H1 (cell line): ENCODE results near the gene TXNRD2. TPM values are rescaled to one million over a fixed set of nuclear protein-coding genes. Genes with fewer than 3 reads are reported as not detected.

Source experiments
- CTCF ChIA-PET: fragments of 300-600 bp; sonication (Branson Sonifier 250); formaldehyde crosslinking; loops from one replicate; lab custom pipeline; 2021; ENCODE audit not compliant: partially characterized antibody; lab: Charles Lee
- POLR2A ChIA-PET: fragments of 300-600 bp; sonication (Branson Sonifier 250); formaldehyde crosslinking; loops from one replicate; lab custom pipeline; 2021; ENCODE audit warnings: inconsistent platforms; ENCODE audit not compliant: partially characterized antibody; lab: Charles Lee
- DNase-seq, 2 experiments: peaks; one replicate each; pipeline versions ENCODE4 v3.0.0 to v3.0.0-alpha.2; 2010 to 2022; ENCODE audit warnings: low spot score in 2 of 2, low read depth in 1 of 2, mixed read lengths in 1 of 2
- FAIRE-seq: peaks from 2 replicates; lab custom pipeline; 2011; peaks lifted over from hg19 to GRCh38; lab: Jason Lieb, UNC
- H2AFZ ChIP-seq: 2 replicates; pipeline ENCODE4 v1.8.1; 2012; ENCODE audit warnings: low read length, inconsistent platforms
- H2AK5ac ChIP-seq: 2 replicates; pipeline ENCODE4 v1.6.1; 2013; ENCODE audit warnings: low read depth, low read length
- H2BK120ac ChIP-seq: replicated peaks from 2 replicates; pipeline ENCODE3; 2013; ENCODE audit warnings: low read depth, low read length, inconsistent platforms
- H2BK12ac ChIP-seq: 2 replicates; pipeline ENCODE4 v1.6.1; 2013; ENCODE audit warnings: low read depth, low read length
- H2BK15ac ChIP-seq: 2 replicates; pipeline ENCODE4 v1.6.1; 2013; ENCODE audit warnings: low read length
- H2BK20ac ChIP-seq: 2 replicates; pipeline ENCODE4 v1.6.1; 2013; ENCODE audit warnings: low read length
- H2BK5ac ChIP-seq: 2 replicates; pipeline ENCODE4 v1.6.1; 2013; ENCODE audit warnings: low read depth, low read length
- H3K14ac ChIP-seq: 2 replicates; pipeline ENCODE4 v1.6.1; 2013; ENCODE audit warnings: inconsistent platforms; ENCODE audit not compliant: insufficient read length
- H3K18ac ChIP-seq: 2 replicates; pipeline ENCODE4 v1.6.1; 2013; ENCODE audit warnings: low read length; ENCODE audit errors: extremely low read depth
- H3K23ac ChIP-seq: 2 replicates; pipeline ENCODE4 v1.6.1; 2013; ENCODE audit warnings: inconsistent platforms; ENCODE audit not compliant: insufficient read length
- H3K23me2 ChIP-seq: 2 replicates; pipeline ENCODE4 v1.6.1; 2013; ENCODE audit warnings: low read depth, low read length
- H3K27ac ChIP-seq: 2 replicates; pipeline ENCODE4 v1.6.1; 2011; ENCODE audit warnings: low read depth, low read length, inconsistent platforms
- H3K27me3 ChIP-seq, 4 experiments: replicated peaks in 1 of 4; 1 replicate in 1 of 4; 2 replicates in 3 of 4; pipeline versions ENCODE4 v1.6.1 to v1.8.1; 2011 to 2013; ENCODE audit warnings: low read length in 3 of 4, mild to moderate bottlenecking in 3 of 4, inconsistent platforms in 2 of 4, mixed read lengths in 2 of 4, moderate library complexity in 1 of 4; ENCODE audit not compliant: control insufficient read depth in 3 of 4, insufficient read depth in 3 of 4; ENCODE audit errors: extremely low read depth in 1 of 4
- H3K36me3 ChIP-seq, 4 experiments: 2 replicates each; pipeline versions ENCODE4 v1.6.1 to v1.8.1; 2011 to 2013; ENCODE audit warnings: mild to moderate bottlenecking in 4 of 4, low read length in 3 of 4, moderate library complexity in 2 of 4, control low read depth in 1 of 4, inconsistent platforms in 1 of 4; ENCODE audit not compliant: insufficient read depth in 4 of 4, control insufficient read depth in 2 of 4
- H3K4ac ChIP-seq: replicated peaks from 2 replicates; pipeline ENCODE3; 2013; ENCODE audit warnings: low read length, low read depth, mixed read lengths, inconsistent platforms; ENCODE audit not compliant: insufficient read length
- H3K4me1 ChIP-seq, 4 experiments: replicated peaks in 1 of 4; 1 replicate in 1 of 4; 2 replicates in 3 of 4; pipeline versions ENCODE4 v1.6.1 to v1.8.1; 2011 to 2013; ENCODE audit warnings: low read length in 3 of 4, inconsistent platforms in 2 of 4, mixed read lengths in 1 of 4; ENCODE audit not compliant: insufficient read depth in 4 of 4, control insufficient read depth in 3 of 4
- H3K4me2 ChIP-seq, 2 experiments: 2 replicates each; pipeline versions ENCODE4 v1.6.1 to v1.8.1; 2011 to 2013; ENCODE audit warnings: low read depth in 2 of 2, low read length in 2 of 2, control low read depth in 1 of 2, inconsistent platforms in 1 of 2, mild to moderate bottlenecking in 1 of 2; ENCODE audit not compliant: insufficient read depth in 1 of 2
- H3K4me3 ChIP-seq, 4 experiments: fragments of 200-600, 300-600 bp in 1 of 4; sonication (generic), shearing (Covaris generic), sonication (Bioruptor Twin) in 1 of 4; 2 replicates each; pipeline versions ENCODE4 v1.5.1 to v1.8.1; 2011 to 2016; ENCODE audit warnings: low read length in 4 of 4, low read depth in 3 of 4, control low read depth in 2 of 4, inconsistent platforms in 2 of 4, mild to moderate bottlenecking in 2 of 4, mixed read lengths in 1 of 4, moderate library complexity in 1 of 4; ENCODE audit not compliant: insufficient read depth in 2 of 4; ENCODE audit errors: extremely low read depth in 1 of 4
- H3K56ac ChIP-seq: replicated peaks from 2 replicates; pipeline ENCODE3; 2013; ENCODE audit warnings: low read depth, mild to moderate bottlenecking, mixed read lengths, low read length, inconsistent platforms; ENCODE audit not compliant: insufficient read length
- H3K79me1 ChIP-seq: 2 replicates; pipeline ENCODE4 v1.6.1; 2013; ENCODE audit warnings: low read depth, low read length, control low read depth
- H3K79me2 ChIP-seq, 2 experiments: 2 replicates each; pipeline versions ENCODE4 v1.6.1 to v1.8.1; 2012 to 2013; ENCODE audit warnings: low read length in 2 of 2, mild to moderate bottlenecking in 2 of 2, inconsistent platforms in 1 of 2; ENCODE audit not compliant: insufficient read depth in 2 of 2, control insufficient read depth in 1 of 2
- H3K9ac ChIP-seq, 4 experiments: replicated peaks in 1 of 4; 1 replicate in 1 of 4; 2 replicates in 3 of 4; pipeline versions ENCODE4 v1.6.1 to v1.8.1; 2011 to 2013; ENCODE audit warnings: low read depth in 3 of 4, low read length in 3 of 4, control low read depth in 2 of 4, mild to moderate bottlenecking in 2 of 4, moderate library complexity in 2 of 4, inconsistent platforms in 1 of 4; ENCODE audit errors: extremely low read depth in 1 of 4
- H3K9me3 ChIP-seq, 2 experiments: 2 replicates each; pipeline versions ENCODE4 v1.6.1 to v1.8.1; 2012 to 2013; ENCODE audit warnings: mild to moderate bottlenecking in 2 of 2, moderate library complexity in 2 of 2, control low read depth in 1 of 2, inconsistent platforms in 1 of 2, low read depth in 1 of 2, low read length in 1 of 2, mixed read lengths in 1 of 2; ENCODE audit not compliant: insufficient read depth in 2 of 2
- H4K20me1 ChIP-seq, 2 experiments: replicated peaks in 1 of 2; 2 replicates each; pipeline versions ENCODE3 to v1.8.1; 2011 to 2013; ENCODE audit warnings: inconsistent platforms in 2 of 2, low read length in 2 of 2, mild to moderate bottlenecking in 1 of 2; ENCODE audit not compliant: insufficient read depth in 2 of 2, control insufficient read depth in 1 of 2
- H4K5ac ChIP-seq: 2 replicates; pipeline ENCODE4 v1.6.1; 2013; ENCODE audit warnings: low read length, low read depth, mixed read lengths, inconsistent platforms; ENCODE audit not compliant: insufficient read length
- H4K8ac ChIP-seq: 2 replicates; pipeline ENCODE4 v1.8.0; 2013; ENCODE audit warnings: mild to moderate bottlenecking, moderate library complexity, low read length, inconsistent platforms; ENCODE audit not compliant: insufficient read depth; ENCODE audit errors: extremely low read depth
- H4K91ac ChIP-seq: replicated peaks from 2 replicates; pipeline ENCODE3; 2013; ENCODE audit warnings: low read length, mixed read lengths, inconsistent platforms; ENCODE audit not compliant: insufficient read length
- CREB1 ChIP-seq: IDR thresholded peaks from 2 replicates; pipeline ENCODE4 v1.6.1; 2012; ENCODE audit warnings: inconsistent platforms
- EP300 ChIP-seq, 2 experiments: IDR thresholded peaks; 1 replicate in 1 of 2; 2 replicates in 1 of 2; pipeline ENCODE4 v1.6.1; 2011 to 2012; ENCODE audit warnings: low read depth in 2 of 2, low read length in 2 of 2, mild to moderate bottlenecking in 2 of 2, borderline replicate concordance in 1 of 2, inconsistent platforms in 1 of 2, moderate library complexity in 1 of 2
- GTF2F1 ChIP-seq: IDR thresholded peaks from 2 replicates; pipeline ENCODE4 v1.6.1; 2012; ENCODE audit warnings: low read depth, low read length, improper control_type of control experiment, borderline replicate concordance
- HDAC2 ChIP-seq, 2 experiments: fragments of 300-600 bp in 1 of 2; sonication (generic) in 1 of 2; IDR thresholded peaks; 2 replicates each; pipeline ENCODE4 v1.6.1; 2011 to 2012; ENCODE audit warnings: low read depth in 2 of 2, low read length in 2 of 2, mild to moderate bottlenecking in 2 of 2, moderate library complexity in 2 of 2, borderline replicate concordance in 1 of 2, inconsistent platforms in 1 of 2
- NANOG ChIP-seq: IDR thresholded peaks from 2 replicates; pipeline ENCODE4 v1.6.1; 2011; ENCODE audit warnings: low read length, low read depth, mild to moderate bottlenecking, inconsistent platforms; ENCODE audit not compliant: insufficient read depth, poor library complexity, severe bottlenecking
- POLR2A ChIP-seq, 2 experiments: IDR thresholded peaks; 1 replicate in 1 of 2; 2 replicates in 1 of 2; pipeline ENCODE4 v1.6.1; 2011; ENCODE audit warnings: low read depth in 2 of 2, low read length in 2 of 2, mild to moderate bottlenecking in 2 of 2; ENCODE audit errors: control extremely low read depth in 1 of 2
- RXRA ChIP-seq: IDR thresholded peaks from 2 replicates; pipeline ENCODE4 v1.6.1; 2011; ENCODE audit warnings: low read depth, mild to moderate bottlenecking, low read length, moderate library complexity; ENCODE audit not compliant: insufficient read depth
- SIN3A ChIP-seq, 2 experiments: IDR thresholded peaks in 1 of 2; conservative IDR thresholded peaks in 1 of 2; 2 replicates each; pipeline ENCODE4 v1.6.1; 2011 to 2012; ENCODE audit warnings: low read length in 2 of 2, improper control_type of control experiment in 1 of 2, low read depth in 1 of 2, mild to moderate bottlenecking in 1 of 2
- WGBS, 2 experiments: shearing (Covaris generic) in 1 of 2; methylation state at CpG; one replicate each; pipeline versions ENCODE4 v1.1.6 to v1.1.7; 2013 to 2015; ENCODE audit warnings: low lambda C conversion rate in 2 of 2, mixed read lengths in 2 of 2, inconsistent platforms in 1 of 2, low coverage in 1 of 2, missing lambda C conversion rate in 1 of 2; ENCODE audit not compliant: insufficient replicate concordance in 2 of 2, insufficient coverage in 1 of 2, insufficient read length in 1 of 2; ENCODE audit errors: extremely low coverage in 1 of 2, missing lambda C conversion rate in 1 of 2; 5-methylcytosine and 5-hydroxymethylcytosine counted together
- polyA plus RNA-seq, 7 experiments: library from polyadenylated mRNA; depleted of rRNA in 3 of 7; stranded (reverse) in 5 of 7; unstranded in 2 of 7; fragments of >200 nt in 5 of 7; fragments of 200-250 nt in 2 of 7; gene quantifications; 1 replicate in 5 of 7; 2 replicates in 1 of 7; 4 replicates in 1 of 7; pipeline versions ENCODE4 v1.2.1 to v1.2.3, GENCODE V29; 2011 to 2013; ENCODE audit warnings: missing spikeins in 2 of 7, mixed read lengths in 2 of 7
- total RNA-seq: library from RNA; stranded (reverse); fragmentation: NEBNext Ultra II Directional; extraction: Animal tissue kit (Norgen Biotek cat#: 25700); gene quantifications from 2 replicates; pipeline ENCODE4 v1.2.1, GENCODE V29; 2021

Gene TXNRD2
- total and polyA plus RNA-seq, 2 of the 8 experiments (the other 6 are each of a cell fraction or from before 2014, with no cell fraction given) = 14.8 to 21.9 TPM

DNA sequence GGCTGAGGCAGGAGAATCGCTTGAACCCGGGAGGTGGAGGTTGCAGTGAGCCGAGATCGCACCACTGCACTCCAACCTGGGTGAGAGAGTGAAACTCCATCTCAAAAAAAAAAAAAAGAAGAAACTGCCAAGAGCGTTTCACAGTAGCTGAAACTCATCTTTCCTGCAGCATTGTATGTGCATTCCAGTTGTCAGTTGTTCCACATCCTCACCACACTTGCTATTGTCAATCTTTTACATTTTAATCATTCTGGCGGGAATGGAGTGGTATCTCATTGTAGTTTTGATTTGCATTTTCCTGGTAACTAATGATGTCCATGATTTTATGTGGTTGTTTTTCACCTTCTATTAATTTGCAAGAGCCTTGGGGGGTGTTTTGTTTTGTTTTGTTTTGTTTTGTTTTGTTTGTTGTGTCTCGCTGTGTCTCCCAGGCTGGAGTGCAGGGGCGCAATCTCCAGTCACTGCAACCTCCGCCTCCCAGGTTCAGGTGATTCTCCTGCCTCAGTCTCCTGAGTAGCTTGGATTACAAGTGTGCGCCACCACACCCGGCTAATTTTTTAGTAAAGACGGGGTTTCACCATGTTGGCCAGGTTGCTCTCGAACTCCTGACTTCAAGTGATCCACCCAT, 78.9 kb downstream of the TXNRD2 start:
- H3K4ac ChIP-seq = no peak overlapping the region
- no peak overlapping the region for H4K8ac ChIP-seq
- H2BK5ac ChIP-seq = no peak overlapping the region
- no peak overlapping the region for H3K4me3 ChIP-seq
- H2BK15ac ChIP-seq = no peak overlapping the region
- H2BK20ac ChIP-seq = no peak overlapping the region
- no peak overlapping the region for H3K23ac ChIP-seq
- H4K20me1 ChIP-seq = no peaks in the 10 kb centered on the region
- no peaks in the 10 kb centered on the region for H3K4me1 ChIP-seq
- TF ChIP-seq RXRA (no peak), POLR2A (IDR thresholded peaks at IDR 0.05; ENCODE audit: control extremely low read depth in 1 of 2, low read depth in 2 of 2, low read length in 2 of 2) (no peak), EP300 (IDR thresholded peaks at IDR 0.05; ENCODE audit: borderline replicate concordance in 1 of 2, low read depth in 2 of 2, low read length in 2 of 2) (no peak), NANOG (no peak), HDAC2 (IDR thresholded peaks at IDR 0.05; ENCODE audit: borderline replicate concordance in 1 of 2, low read depth in 2 of 2, low read length in 2 of 2) (no peak), SIN3A (conservative IDR thresholded peaks at IDR 0.05 in 1 of 2, IDR thresholded peaks at IDR 0.05 in 1 of 2; ENCODE audit: low read depth in 1 of 2, low read length in 2 of 2) (no peak), CREB1 (no peak), GTF2F1 (no peak)
- H3K27me3 ChIP-seq = no peaks in the 10 kb centered on the region
- H3K79me2 ChIP-seq = no peaks in the 10 kb centered on the region
- no peak overlapping the region for H3K4me2 ChIP-seq
- no peak overlapping the region for H2AK5ac ChIP-seq
- no peak for DNase-seq
- H2AFZ ChIP-seq = no peak overlapping the region
- no peak overlapping the region for H3K27ac ChIP-seq
- H4K5ac ChIP-seq = no peak overlapping the region
- H3K18ac ChIP-seq = no peak overlapping the region
- whole genome bisulfite sequencing, 2 experiments = 91% methylated on average over 13 of the region's 13 CpGs; no CpG with 5 or more reads in 1 of the 2 experiments
- H3K9me3 ChIP-seq = no peaks in the 10 kb centered on the region
- H3K14ac ChIP-seq = no peak overlapping the region
- FAIRE-seq = no peak
- H3K9ac ChIP-seq = no peak overlapping the region
- no peak overlapping the region for H2BK120ac ChIP-seq
- H3K23me2 ChIP-seq = no peaks in the 10 kb centered on the region
- no peak overlapping the region for H2BK12ac ChIP-seq
- POLR2A ChIA-PET = interaction anchor here (0.8 to 1.2 kb wide), 2 partner anchors 9 kb away, joined by 3 read pairs; no protein-coding TSS in a partner anchor
- no peak overlapping the region for H3K56ac ChIP-seq
- no peaks in the 10 kb centered on the region for H3K36me3 ChIP-seq
- H3K79me1 ChIP-seq = no peaks in the 10 kb centered on the region
- no peak overlapping the region for H4K91ac ChIP-seq
- CTCF ChIA-PET = interaction anchor here (1.3 to 1.6 kb wide), 3 partner anchors 14 to 109 kb away, joined by 3 read pairs; no protein-coding TSS in a partner anchor
